HL-60 (cell line): ENCODE results near the gene ST6GALNAC3.

Source experiments
- DNase-seq, 2 experiments: peaks; one replicate each; pipeline ENCODE4 v3.0.0-alpha.2; 2010 to 2020; ENCODE audit warnings: low read depth in 1 of 2, low spot score in 1 of 2
- H3K27ac ChIP-seq: fragments of 250-450 bp; sonication (Bioruptor Pico); replicated peaks from 2 replicates; pipeline ENCODE4 v1.5.1; 2020; ENCODE audit warnings: mild to moderate bottlenecking, moderate library complexity
- H3K27me3 ChIP-seq: fragments of 250-450 bp; sonication (Bioruptor Pico); 2 replicates; pipeline ENCODE4 v1.5.1; 2021; ENCODE audit warnings: mild to moderate bottlenecking, moderate library complexity; ENCODE audit not compliant: insufficient read depth, poor library complexity, severe bottlenecking
- H3K4me3 ChIP-seq: replicated peaks from 2 replicates; pipeline ENCODE4 v1.5.1; 2011; ENCODE audit warnings: mild to moderate bottlenecking, control low read depth, low read length; ENCODE audit not compliant: insufficient read depth
- CTCF ChIP-seq: IDR thresholded peaks from one replicate; pipeline ENCODE4 v1.5.1; 2011; ENCODE audit warnings: low read length, control low read depth, inconsistent platforms; ENCODE audit not compliant: insufficient read depth
- GABPA ChIP-seq: IDR thresholded peaks from 2 replicates; pipeline ENCODE4 v1.6.1; 2012; ENCODE audit warnings: low read depth
- POLR2AphosphoS5 ChIP-seq: IDR thresholded peaks from 2 replicates; pipeline ENCODE4 v1.6.1; 2012; ENCODE audit warnings: low read depth
- SPI1 ChIP-seq: IDR thresholded peaks from 2 replicates; pipeline ENCODE4 v1.6.1; 2012; ENCODE audit warnings: low read depth, mild to moderate bottlenecking, borderline replicate concordance
- TF ChIP-seq, protein P1 (sequence below): IDR thresholded peaks from 2 replicates; pipeline ENCODE4 v1.6.1; 2012; ENCODE audit warnings: low read depth; ENCODE audit not compliant: insufficient replicate concordance

The ST6GALNAC3 gene

GRCh38 chr1:76433526-76433925 is 359.0 kb downstream of the ST6GALNAC3 start:
- no peak overlapping the region for H3K27ac ChIP-seq
- no peak for DNase-seq
- TF ChIP-seq GABPA = no peak
- no peak for TF ChIP-seq POLR2AphosphoS5
- no peak for TF ChIP-seq SPI1
- TF ChIP-seq, protein P1, sequence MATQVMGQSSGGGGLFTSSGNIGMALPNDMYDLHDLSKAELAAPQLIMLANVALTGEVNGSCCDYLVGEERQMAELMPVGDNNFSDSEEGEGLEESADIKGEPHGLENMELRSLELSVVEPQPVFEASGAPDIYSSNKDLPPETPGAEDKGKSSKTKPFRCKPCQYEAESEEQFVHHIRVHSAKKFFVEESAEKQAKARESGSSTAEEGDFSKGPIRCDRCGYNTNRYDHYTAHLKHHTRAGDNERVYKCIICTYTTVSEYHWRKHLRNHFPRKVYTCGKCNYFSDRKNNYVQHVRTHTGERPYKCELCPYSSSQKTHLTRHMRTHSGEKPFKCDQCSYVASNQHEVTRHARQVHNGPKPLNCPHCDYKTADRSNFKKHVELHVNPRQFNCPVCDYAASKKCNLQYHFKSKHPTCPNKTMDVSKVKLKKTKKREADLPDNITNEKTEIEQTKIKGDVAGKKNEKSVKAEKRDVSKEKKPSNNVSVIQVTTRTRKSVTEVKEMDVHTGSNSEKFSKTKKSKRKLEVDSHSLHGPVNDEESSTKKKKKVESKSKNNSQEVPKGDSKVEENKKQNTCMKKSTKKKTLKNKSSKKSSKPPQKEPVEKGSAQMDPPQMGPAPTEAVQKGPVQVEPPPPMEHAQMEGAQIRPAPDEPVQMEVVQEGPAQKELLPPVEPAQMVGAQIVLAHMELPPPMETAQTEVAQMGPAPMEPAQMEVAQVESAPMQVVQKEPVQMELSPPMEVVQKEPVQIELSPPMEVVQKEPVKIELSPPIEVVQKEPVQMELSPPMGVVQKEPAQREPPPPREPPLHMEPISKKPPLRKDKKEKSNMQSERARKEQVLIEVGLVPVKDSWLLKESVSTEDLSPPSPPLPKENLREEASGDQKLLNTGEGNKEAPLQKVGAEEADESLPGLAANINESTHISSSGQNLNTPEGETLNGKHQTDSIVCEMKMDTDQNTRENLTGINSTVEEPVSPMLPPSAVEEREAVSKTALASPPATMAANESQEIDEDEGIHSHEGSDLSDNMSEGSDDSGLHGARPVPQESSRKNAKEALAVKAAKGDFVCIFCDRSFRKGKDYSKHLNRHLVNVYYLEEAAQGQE = no peak
- TF ChIP-seq CTCF = no peak
- no peak overlapping the region for H3K4me3 ChIP-seq
- H3K27me3 ChIP-seq = no peaks in the 10 kb centered on the region

- DNase-seq = no peak
- no peaks in the 10 kb centered on the region for H3K27me3 ChIP-seq
- H3K27ac ChIP-seq = no peak overlapping the region
- H3K4me3 ChIP-seq = no peak overlapping the region
- TF ChIP-seq CTCF (no peak), POLR2AphosphoS5 (no peak), GABPA (no peak), SPI1 (no peak)
- TF ChIP-seq, protein P1 = no peak
These were observed 368.7 kb downstream of the ST6GALNAC3 start for GRCh38 chr1:76443217-76443616.

DNA sequence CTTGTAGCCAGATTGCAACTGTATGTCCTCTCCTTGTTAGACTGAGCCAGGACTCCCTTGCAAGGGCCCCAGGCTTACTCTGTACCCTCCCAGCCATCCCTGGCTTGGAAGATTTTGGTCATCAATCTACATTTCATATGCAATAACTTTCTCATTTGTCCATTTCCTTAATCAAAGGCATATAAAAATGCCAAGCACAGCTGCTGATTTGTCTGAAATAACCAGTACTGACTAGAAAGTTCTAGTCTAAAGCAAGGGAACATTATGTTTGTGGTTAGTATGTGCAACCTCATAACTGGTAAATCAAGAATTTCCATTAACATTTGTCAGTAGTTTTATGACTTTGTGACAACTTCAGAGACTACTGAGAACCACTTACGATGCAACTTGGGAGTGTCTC is 370.2 kb downstream of the ST6GALNAC3 start:
- Histone ChIP-seq H3K4me3 (no peak overlapping the region), H3K27me3 (no peaks in the 10 kb centered on the region), H3K27ac (no peak overlapping the region)
- DNase-seq = no peak
- TF ChIP-seq, protein P1 = no peak
- no peak for TF ChIP-seq POLR2AphosphoS5
- no peak for TF ChIP-seq CTCF
- TF ChIP-seq GABPA = no peak
- TF ChIP-seq SPI1 = no peak
